HG02571 (cell line): ENCODE results near the gene DEFB112.

Experiments
- ATAC-seq: cut with Tn5 transposase; IDR thresholded peaks from one replicate; pipeline ENCODE4 v1.9.1; 2021; ENCODE audit warnings: mild to moderate bottlenecking, moderate library complexity; ENCODE audit not compliant: unreplicated experiment

DEFB112 gene

GRCh38 chr6:50003139-50003538, 46.6 kb downstream of the DEFB112 start:
- ATAC-seq = no peak

GRCh38 chr6:49995278-49995677, 54.5 kb downstream of the DEFB112 start:
- no peak for ATAC-seq
